ENCODE data around the gene TRPM4. TPM values are rescaled to one million over a fixed set of nuclear protein-coding genes. Genes with fewer than 3 reads are reported as not detected.

TRPM4 gene
- total and polyA plus RNA-seq, 2 of the 13 experiments (the other 11 are each of a cell fraction or from before 2014, with no cell fraction given), result 1.9 to 4.3 TPM

GRCh38 chr19:49150106-49150943, 7.3 kb upstream of the TRPM4 start (continued):
- TF ChIP-seq, protein P1, sequence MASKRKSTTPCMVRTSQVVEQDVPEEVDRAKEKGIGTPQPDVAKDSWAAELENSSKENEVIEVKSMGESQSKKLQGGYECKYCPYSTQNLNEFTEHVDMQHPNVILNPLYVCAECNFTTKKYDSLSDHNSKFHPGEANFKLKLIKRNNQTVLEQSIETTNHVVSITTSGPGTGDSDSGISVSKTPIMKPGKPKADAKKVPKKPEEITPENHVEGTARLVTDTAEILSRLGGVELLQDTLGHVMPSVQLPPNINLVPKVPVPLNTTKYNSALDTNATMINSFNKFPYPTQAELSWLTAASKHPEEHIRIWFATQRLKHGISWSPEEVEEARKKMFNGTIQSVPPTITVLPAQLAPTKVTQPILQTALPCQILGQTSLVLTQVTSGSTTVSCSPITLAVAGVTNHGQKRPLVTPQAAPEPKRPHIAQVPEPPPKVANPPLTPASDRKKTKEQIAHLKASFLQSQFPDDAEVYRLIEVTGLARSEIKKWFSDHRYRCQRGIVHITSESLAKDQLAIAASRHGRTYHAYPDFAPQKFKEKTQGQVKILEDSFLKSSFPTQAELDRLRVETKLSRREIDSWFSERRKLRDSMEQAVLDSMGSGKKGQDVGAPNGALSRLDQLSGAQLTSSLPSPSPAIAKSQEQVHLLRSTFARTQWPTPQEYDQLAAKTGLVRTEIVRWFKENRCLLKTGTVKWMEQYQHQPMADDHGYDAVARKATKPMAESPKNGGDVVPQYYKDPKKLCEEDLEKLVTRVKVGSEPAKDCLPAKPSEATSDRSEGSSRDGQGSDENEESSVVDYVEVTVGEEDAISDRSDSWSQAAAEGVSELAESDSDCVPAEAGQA (IDR thresholded peaks at IDR 0.05; ENCODE audit: low read depth), result peak; percentile 70; the same call in 1 of the 2 replicates
- TF ChIP-seq, protein P1 (CRISPR knock-in tag; IDR thresholded peaks at IDR 0.05; ENCODE audit: borderline replicate concordance), result no peak
- TF ChIP-seq TFAP4 (IDR thresholded peaks at IDR 0.05; ENCODE audit: borderline replicate concordance, low read depth) (peak; percentile 49; the same call in 1 of the 2 replicates), ZNF547 (CRISPR knock-in tag; IDR thresholded peaks at IDR 0.05) (peak; percentile 82), RXRA (CRISPR knock-in tag; IDR thresholded peaks at IDR 0.05) (peak; percentile 27), ZBTB14 (CRISPR knock-in tag; IDR thresholded peaks at IDR 0.05) (peak; percentile 89), POGK (CRISPR knock-in tag; conservative IDR thresholded peaks at IDR 0.05) (peak; percentile 65; the same call in 1 of the 2 replicates), PBX2 (CRISPR knock-in tag; IDR thresholded peaks at IDR 0.05) (no peak), KAT8 (CRISPR knock-in tag; IDR thresholded peaks at IDR 0.05) (peak; percentile 40; the same call in 1 of the 2 replicates), SOX6 (IDR thresholded peaks at IDR 0.05) (no peak), SOX6 (CRISPR knock-in tag; IDR thresholded peaks at IDR 0.05) (peak; percentile 68; the same call in 1 of the 2 replicates)
- TF ChIP-seq, protein P2, sequence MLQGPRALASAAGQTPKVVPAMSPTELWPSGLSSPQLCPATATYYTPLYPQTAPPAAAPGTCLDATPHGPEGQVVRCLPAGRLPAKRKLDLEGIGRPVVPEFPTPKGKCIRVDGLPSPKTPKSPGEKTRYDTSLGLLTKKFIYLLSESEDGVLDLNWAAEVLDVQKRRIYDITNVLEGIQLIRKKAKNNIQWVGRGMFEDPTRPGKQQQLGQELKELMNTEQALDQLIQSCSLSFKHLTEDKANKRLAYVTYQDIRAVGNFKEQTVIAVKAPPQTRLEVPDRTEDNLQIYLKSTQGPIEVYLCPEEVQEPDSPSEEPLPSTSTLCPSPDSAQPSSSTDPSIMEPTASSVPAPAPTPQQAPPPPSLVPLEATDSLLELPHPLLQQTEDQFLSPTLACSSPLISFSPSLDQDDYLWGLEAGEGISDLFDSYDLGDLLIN (CRISPR knock-in tag; IDR thresholded peaks at IDR 0.05; ENCODE audit: borderline replicate concordance), result peak; percentile 80; the same call in 1 of the 2 replicates
- TF ChIP-seq, protein P3, sequence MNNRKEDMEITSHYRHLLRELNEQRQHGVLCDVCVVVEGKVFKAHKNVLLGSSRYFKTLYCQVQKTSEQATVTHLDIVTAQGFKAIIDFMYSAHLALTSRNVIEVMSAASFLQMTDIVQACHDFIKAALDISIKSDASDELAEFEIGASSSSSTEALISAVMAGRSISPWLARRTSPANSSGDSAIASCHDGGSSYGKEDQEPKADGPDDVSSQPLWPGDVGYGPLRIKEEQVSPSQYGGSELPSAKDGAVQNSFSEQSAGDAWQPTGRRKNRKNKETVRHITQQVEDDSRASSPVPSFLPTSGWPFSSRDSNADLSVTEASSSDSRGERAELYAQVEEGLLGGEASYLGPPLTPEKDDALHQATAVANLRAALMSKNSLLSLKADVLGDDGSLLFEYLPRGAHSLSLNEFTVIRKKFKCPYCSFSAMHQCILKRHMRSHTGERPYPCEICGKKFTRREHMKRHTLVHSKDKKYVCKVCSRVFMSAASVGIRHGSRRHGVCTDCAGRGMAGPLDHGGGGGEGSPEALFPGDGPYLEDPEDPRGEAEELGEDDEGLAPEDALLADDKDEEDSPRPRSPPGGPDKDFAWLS (CRISPR knock-in tag; IDR thresholded peaks at IDR 0.05; ENCODE audit: borderline replicate concordance), result 0 out of 2 replicates have a peak, but pooled peaks have one; percentile 34

Data from HepG2 (cell line).